Small intestine (tissue), 7 donors: Measurements from ENCODE around the gene GRB2. TPM values are rescaled to one million over a fixed set of nuclear protein-coding genes. Genes with fewer than 3 reads are reported as not detected.
A peak's percentile ranks its signal among the peaks of the same experiment; 100 is the strongest.

Experiments
- DNase-seq, 2 donors: peaks; one replicate each; pipeline versions ENCODE4 v3.0.0 to v3.0.0-alpha.2; 2013
- FAIRE-seq: peaks from 2 replicates; lab custom pipeline; 2012; peaks lifted over from hg19 to GRCh38; lab: Jason Lieb, UNC
- H3K27ac ChIP-seq, 3 donors: one replicate each; pipeline ENCODE4 v1.5.1; 2013; ENCODE audit warnings: low read length in 2 of 3, mild to moderate bottlenecking in 2 of 3, control low read depth in 1 of 3, inconsistent platforms in 1 of 3, low read depth in 1 of 3, moderate library complexity in 1 of 3
- H3K27me3 ChIP-seq, 3 donors: one replicate each; pipeline ENCODE4 v1.6.1; 2013; ENCODE audit warnings: low read length in 3 of 3, inconsistent platforms in 1 of 3; ENCODE audit not compliant: control insufficient read depth in 3 of 3, insufficient read depth in 3 of 3
- H3K36me3 ChIP-seq, 3 donors: one replicate each; pipeline ENCODE4 v1.6.1; 2013; ENCODE audit warnings: low read length in 3 of 3, inconsistent platforms in 1 of 3, low read depth in 1 of 3, mild to moderate bottlenecking in 1 of 3, moderate library complexity in 1 of 3; ENCODE audit not compliant: control insufficient read depth in 3 of 3, insufficient read depth in 2 of 3
- H3K4me1 ChIP-seq, 3 donors: one replicate each; pipeline ENCODE4 v1.6.1; 2013; ENCODE audit warnings: low read length in 2 of 3, inconsistent platforms in 1 of 3, low read depth in 1 of 3, mild to moderate bottlenecking in 1 of 3, moderate library complexity in 1 of 3; ENCODE audit not compliant: control insufficient read depth in 3 of 3, insufficient read depth in 2 of 3
- H3K4me3 ChIP-seq, 3 donors: one replicate each; pipeline ENCODE4 v1.5.1; 2013; ENCODE audit warnings: low read length in 3 of 3, control low read depth in 1 of 3, inconsistent platforms in 1 of 3, low read depth in 1 of 3, mild to moderate bottlenecking in 1 of 3, moderate library complexity in 1 of 3
- H3K9me3 ChIP-seq, 2 donors: one replicate each; pipeline ENCODE4 v1.6.1; 2013; ENCODE audit warnings: low read depth in 1 of 2, low read length in 1 of 2; ENCODE audit not compliant: control insufficient read depth in 2 of 2, insufficient read depth in 1 of 2
- WGBS, 3 donors: extraction: QIAGEN DNeasy Blood & Tissue Kit; methylation state at CpG; one replicate each; pipeline ENCODE4 v1.1.7; 2013; 5-methylcytosine and 5-hydroxymethylcytosine counted together
- polyA plus RNA-seq, 4 donors: library from polyadenylated mRNA; stranded (reverse) in 3 of 4; unstranded in 1 of 4; fragments of 200-250 nt in 3 of 4; fragments of 120-200 nt in 1 of 4; gene quantifications; one replicate each; pipeline versions ENCODE4 v1.2.1 to v1.2.3, GENCODE V29; 2013
- donor health status: healthy with polysubstance abuse.
- donor health status: control.
- donor health status: control.
- donor health status: Bipolar disorder and iron deficiency.
- donor health status: healthy.

GRB2 gene
- polyA plus RNA-seq, 4 donors: 65.6 to 73.5 (median 68.0) TPM

GRCh38 chr17:75364078-75364477, 41.4 kb downstream of the GRB2 start:
- no peak for FAIRE-seq
- Histone ChIP-seq H3K36me3 (peaks cover 0 to 5% (median 0%) of the 10 kb centered on the region in 3 donors), H3K4me1 (peaks cover 5 to 12% (median 5%) of the 10 kb centered on the region in 3 donors), H3K27me3 (no peaks in the 10 kb centered on the region), H3K4me3 (no peak overlapping the region), H3K9me3 (no peaks in the 10 kb centered on the region), H3K27ac (no peak overlapping the region)
- no peak for DNase-seq
- WGBS, 3 donors: 86 to 92% (median 90%) methylated on average over 2 of the region's 2 CpGs

DNA sequence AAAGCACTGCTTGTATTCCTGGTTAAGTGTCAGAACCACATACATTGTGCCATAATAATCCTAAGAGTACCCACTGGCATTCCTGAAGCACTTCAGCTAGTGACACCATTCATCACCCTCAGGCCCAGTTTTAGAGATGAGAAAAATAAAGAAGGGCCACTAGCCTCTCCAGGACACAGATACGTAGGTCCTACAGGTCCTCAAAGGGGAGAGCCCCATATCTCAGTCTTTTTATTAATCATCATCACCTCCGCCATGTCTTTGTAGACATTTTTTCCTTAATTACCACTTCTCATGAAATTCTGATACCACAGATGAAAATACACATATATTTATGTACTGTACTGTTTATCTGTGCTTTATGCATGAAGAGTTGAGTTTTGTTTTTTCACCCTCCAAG, 43.5 kb downstream of the GRB2 start:
- Histone ChIP-seq H3K36me3 (peaks cover 0 to 5% (median 0%) of the 10 kb centered on the region in 3 donors), H3K27me3 (no peaks in the 10 kb centered on the region), H3K4me3 (no peak overlapping the region), H3K27ac (no peak overlapping the region), H3K9me3 (no peaks in the 10 kb centered on the region), H3K4me1 (peaks cover 5 to 12% (median 6%) of the 10 kb centered on the region in 3 donors)
- WGBS, 3 donors: 48 to 64% (median 60%) methylated on average over 2 of the region's 2 CpGs
- no peak for DNase-seq
- no peak for FAIRE-seq

DNA sequence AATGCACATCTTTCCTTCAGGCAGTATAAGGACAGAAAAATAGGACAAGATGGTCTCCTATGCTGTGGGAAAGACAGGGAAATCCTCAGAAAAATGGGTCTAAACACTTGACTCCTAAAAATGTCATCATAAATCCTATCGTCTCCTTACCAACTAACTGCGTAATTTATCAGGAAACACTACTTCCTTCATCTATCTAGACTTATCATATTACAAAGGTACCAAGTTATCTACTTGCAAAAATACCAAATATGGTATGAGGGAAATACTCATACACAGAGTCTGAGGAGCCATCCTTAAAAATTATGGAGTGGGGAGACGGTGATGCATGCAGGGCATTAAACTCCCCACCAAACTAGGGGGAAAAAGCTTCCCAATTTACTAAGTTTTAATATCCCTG, 44.1 kb downstream of the GRB2 start:
- FAIRE-seq: no peak
- WGBS, 3 donors: 50 to 63% (median 56%) methylated on average over 3 of the region's 3 CpGs
- no peaks in the 10 kb centered on the region for H3K9me3 ChIP-seq

GRCh38 chr17:75356260-75356937, 49.1 kb downstream of the GRB2 start:
- H3K4me1 ChIP-seq: peaks cover 9 to 25% (median 12%) of the 10 kb centered on the region in 3 donors
- H3K36me3 ChIP-seq: peaks cover 0 to 8% (median 0%) of the 10 kb centered on the region in 3 donors
- no peaks in the 10 kb centered on the region for H3K27me3 ChIP-seq
- WGBS, 3 donors: 55 to 70% (median 57%) methylated on average over 9 of the region's 9 CpGs
- H3K4me3 ChIP-seq: no peak overlapping the region
- DNase-seq (peak; percentile 56 to 74), FAIRE-seq (no peak)
- peak overlapping the region in 2 of 3 donors; percentile 18 to 21 for H3K27ac ChIP-seq
- no peaks in the 10 kb centered on the region for H3K9me3 ChIP-seq

More for the DNA sequence above, 44.1 kb downstream of the GRB2 start:
- Histone ChIP-seq H3K27me3 (no peaks in the 10 kb centered on the region), H3K36me3 (peaks cover 0 to 5% (median 0%) of the 10 kb centered on the region in 3 donors), H3K4me3 (no peak overlapping the region), H3K27ac (no peak overlapping the region), H3K4me1 (peaks cover 8 to 18% (median 11%) of the 10 kb centered on the region in 3 donors)
- DNase-seq: no peak

GRCh38 chr17:75353176-75353575, 52.3 kb downstream of the GRB2 start:
- no peaks in the 10 kb centered on the region for H3K9me3 ChIP-seq
- H3K4me3 ChIP-seq: no peak overlapping the region
- H3K27ac ChIP-seq: no peak overlapping the region
- H3K4me1 ChIP-seq: peaks cover 6 to 46% (median 9%) of the 10 kb centered on the region in 3 donors
- 85 to 90% (median 88%) methylated on average over 7 of the region's 8 CpGs for WGBS, 3 donors
- no peaks in the 10 kb centered on the region for H3K27me3 ChIP-seq
- DNase-seq (no peak), FAIRE-seq (no peak)
- peaks cover 0 to 11% (median 0%) of the 10 kb centered on the region in 3 donors for H3K36me3 ChIP-seq

DNA sequence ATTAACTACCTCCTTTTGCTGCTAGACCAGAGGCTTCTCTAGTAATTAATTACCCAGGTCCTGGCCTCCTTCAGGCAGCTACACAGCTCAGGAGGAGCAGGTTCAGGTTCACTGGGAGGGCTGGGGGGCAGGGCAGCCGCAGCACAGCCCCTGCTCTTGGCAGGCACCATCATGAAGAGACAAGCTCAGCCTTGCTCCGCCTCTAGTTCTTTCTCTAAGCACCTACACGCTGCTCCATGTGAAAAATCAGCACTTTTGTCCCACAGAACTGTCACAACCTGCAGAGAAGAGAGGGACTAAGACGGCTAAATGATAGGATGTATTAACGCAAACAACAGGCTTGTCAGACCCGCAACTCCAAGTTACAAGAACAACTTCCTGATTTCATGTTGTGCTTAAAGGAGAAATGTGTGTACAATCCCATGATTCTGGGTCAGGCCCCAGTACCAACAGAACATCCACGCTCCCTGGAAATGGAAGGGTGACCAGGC, 53.4 kb downstream of the GRB2 start:
- Histone ChIP-seq H3K36me3 (peaks cover 0 to 7% (median 0%) of the 10 kb centered on the region in 3 donors), H3K9me3 (no peaks in the 10 kb centered on the region), H3K27ac (peak overlapping the region in 1 of 3 donors; percentile 3), H3K4me1 (peaks cover 6 to 52% (median 9%) of the 10 kb centered on the region in 3 donors), H3K4me3 (no peak overlapping the region), H3K27me3 (no peaks in the 10 kb centered on the region)
- DNase-seq (peak; percentile 20 to 66), FAIRE-seq (no peak)
- 15 to 41% (median 29%) methylated on average over 7 of the region's 7 CpGs for WGBS, 3 donors

DNA sequence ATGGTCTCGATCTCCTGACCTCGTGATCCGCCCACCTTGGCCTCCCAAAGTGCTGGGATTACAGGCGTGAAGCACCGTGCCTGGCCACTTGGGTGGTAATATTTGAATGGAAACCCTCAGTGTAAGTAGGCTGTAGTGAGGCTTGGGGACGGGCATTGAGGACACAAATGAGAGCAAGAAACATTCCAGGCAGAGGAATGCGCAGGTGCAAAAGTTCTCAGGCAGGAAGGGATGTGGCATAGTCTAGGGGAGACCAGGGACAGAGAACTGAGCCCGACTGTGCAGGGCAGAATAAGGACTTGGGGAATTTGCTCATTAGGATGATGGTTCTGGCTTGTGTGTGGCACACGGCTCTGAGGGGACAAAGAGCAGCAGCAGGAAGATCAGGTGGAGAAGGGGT, 54.8 kb downstream of the GRB2 start:
- WGBS, 3 donors: 79 to 86% (median 83%) methylated on average over 9 of the region's 9 CpGs
- DNase-seq: no peak

DNA sequence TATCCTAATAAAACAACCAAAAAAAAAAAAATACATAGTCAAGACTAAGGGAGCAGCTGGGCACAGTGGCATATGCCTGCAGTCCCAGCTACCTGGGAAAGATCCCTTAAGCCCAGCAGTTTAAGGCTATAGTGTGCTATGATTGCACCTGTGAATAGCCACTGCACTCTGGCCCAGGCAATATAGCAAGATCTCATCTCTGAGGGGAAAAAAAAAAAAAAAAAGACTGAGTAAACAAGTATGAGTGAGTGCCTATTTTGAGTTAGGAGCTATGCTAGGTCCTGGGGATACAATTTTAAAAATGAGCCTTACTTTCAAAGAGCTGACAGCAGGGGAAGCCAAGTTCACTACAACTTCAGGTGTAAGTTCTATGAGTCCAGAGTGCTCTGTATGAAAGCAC, 55.4 kb downstream of the GRB2 start:
- Histone ChIP-seq H3K9me3 (no peaks in the 10 kb centered on the region), H3K27ac (no peak overlapping the region), H3K4me3 (no peak overlapping the region), H3K36me3 (peaks cover 0 to 3% (median 0%) of the 10 kb centered on the region in 3 donors), H3K4me1 (peaks cover 3 to 55% (median 4%) of the 10 kb centered on the region in 3 donors), H3K27me3 (no peaks in the 10 kb centered on the region)
- DNase-seq: peak in 1 of 2 donors; percentile 35
- no peak for FAIRE-seq

More for the DNA sequence above, 54.8 kb downstream of the GRB2 start:
- Histone ChIP-seq H3K27me3 (no peaks in the 10 kb centered on the region), H3K4me3 (no peak overlapping the region), H3K4me1 (peaks cover 3 to 53% (median 4%) of the 10 kb centered on the region in 3 donors), H3K9me3 (no peaks in the 10 kb centered on the region), H3K27ac (no peak overlapping the region), H3K36me3 (peaks cover 0 to 3% (median 0%) of the 10 kb centered on the region in 3 donors)
- no peak for FAIRE-seq
